Fibroblast of lung (primary cell): ENCODE measurements around the gene CEP72.

Source experiments
- EZH2 ChIP-seq: IDR thresholded peaks from 2 replicates; pipeline ENCODE4 v1.5.1; 2012; ENCODE audit warnings: low read length, control low read depth, mild to moderate bottlenecking; ENCODE audit errors: missing control alignments
- TF ChIP-seq, protein P1 (sequence below), 2 donors: IDR thresholded peaks in 1 of 2; conservative IDR thresholded peaks in 1 of 2; 1 replicate in 1 of 2; 2 replicates in 1 of 2; pipeline ENCODE4 v1.5.1; 2011 to 2012; ENCODE audit warnings: low read length in 2 of 2, control low read depth in 1 of 2, inconsistent platforms in 1 of 2, low read depth in 1 of 2, mild to moderate bottlenecking in 1 of 2

DNA sequence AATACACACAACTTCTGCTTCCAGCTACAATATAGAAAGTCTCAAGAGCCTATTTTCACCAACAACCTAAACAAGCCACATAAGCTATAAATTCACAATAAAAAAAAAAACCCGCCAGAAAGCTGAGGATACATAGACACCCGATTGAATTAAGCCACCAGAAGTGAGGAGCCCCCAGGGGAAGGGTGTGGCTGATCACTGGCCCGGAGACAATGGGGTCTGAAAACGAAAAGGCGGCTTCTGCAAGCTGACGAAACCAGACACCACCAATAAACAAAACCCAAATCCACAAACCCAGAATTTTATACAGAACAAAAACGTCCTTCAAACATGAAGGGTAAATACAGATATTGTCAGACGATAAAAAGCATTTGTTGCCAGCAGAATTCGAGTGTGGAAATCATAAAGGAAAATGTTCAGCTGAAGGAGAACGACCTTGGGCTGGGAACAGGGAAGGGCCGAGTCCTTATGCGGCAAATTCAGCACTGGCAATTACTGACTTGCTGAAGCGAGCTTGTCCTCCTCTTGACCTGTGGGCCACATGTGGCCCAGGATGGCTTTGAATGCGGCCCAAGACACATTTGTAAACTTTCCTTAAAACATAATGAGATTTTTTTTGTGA is 39.6 kb upstream of the CEP72 start:
- TF ChIP-seq, protein P1, sequence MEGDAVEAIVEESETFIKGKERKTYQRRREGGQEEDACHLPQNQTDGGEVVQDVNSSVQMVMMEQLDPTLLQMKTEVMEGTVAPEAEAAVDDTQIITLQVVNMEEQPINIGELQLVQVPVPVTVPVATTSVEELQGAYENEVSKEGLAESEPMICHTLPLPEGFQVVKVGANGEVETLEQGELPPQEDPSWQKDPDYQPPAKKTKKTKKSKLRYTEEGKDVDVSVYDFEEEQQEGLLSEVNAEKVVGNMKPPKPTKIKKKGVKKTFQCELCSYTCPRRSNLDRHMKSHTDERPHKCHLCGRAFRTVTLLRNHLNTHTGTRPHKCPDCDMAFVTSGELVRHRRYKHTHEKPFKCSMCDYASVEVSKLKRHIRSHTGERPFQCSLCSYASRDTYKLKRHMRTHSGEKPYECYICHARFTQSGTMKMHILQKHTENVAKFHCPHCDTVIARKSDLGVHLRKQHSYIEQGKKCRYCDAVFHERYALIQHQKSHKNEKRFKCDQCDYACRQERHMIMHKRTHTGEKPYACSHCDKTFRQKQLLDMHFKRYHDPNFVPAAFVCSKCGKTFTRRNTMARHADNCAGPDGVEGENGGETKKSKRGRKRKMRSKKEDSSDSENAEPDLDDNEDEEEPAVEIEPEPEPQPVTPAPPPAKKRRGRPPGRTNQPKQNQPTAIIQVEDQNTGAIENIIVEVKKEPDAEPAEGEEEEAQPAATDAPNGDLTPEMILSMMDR (conservative IDR thresholded peaks at IDR 0.05 in 1 of 2, IDR thresholded peaks at IDR 0.05 in 1 of 2; ENCODE audit: low read depth in 1 of 2, low read length in 2 of 2) = no peak
- TF ChIP-seq EZH2 = no peak
